Ectodermal cell (in vitro differentiated cells): ENCODE data around the gene SSR2.

Experiments
- H3K27ac ChIP-seq: 2 replicates; pipeline ENCODE4 v1.7.0; 2013; ENCODE audit warnings: mild to moderate bottlenecking, low read depth, low read length; ENCODE audit not compliant: insufficient read depth, poor library complexity, severe bottlenecking
- H3K27me3 ChIP-seq: 2 replicates; pipeline ENCODE4 v1.7.0; 2013; ENCODE audit warnings: mild to moderate bottlenecking, low read length; ENCODE audit not compliant: insufficient read depth, control insufficient read depth, poor library complexity, severe bottlenecking
- H3K36me3 ChIP-seq: one replicate; pipeline ENCODE4 v1.7.0; 2013; ENCODE audit warnings: low read length; ENCODE audit not compliant: control insufficient read depth, insufficient read depth
- H3K4me1 ChIP-seq: one replicate; pipeline ENCODE4 v1.7.0; 2013; ENCODE audit warnings: low read length; ENCODE audit not compliant: control insufficient read depth, insufficient read depth
- H3K4me3 ChIP-seq: 2 replicates; pipeline ENCODE4 v1.7.0; 2013; ENCODE audit warnings: low read depth, low read length, control low read depth; ENCODE audit not compliant: insufficient read depth
- H3K9me3 ChIP-seq: 2 replicates; pipeline ENCODE4 v1.7.0; 2013; ENCODE audit warnings: mild to moderate bottlenecking, low read length, moderate library complexity; ENCODE audit not compliant: control insufficient read depth
- WGBS, 2 experiments: methylation state at CpG; one replicate each; pipeline ENCODE4 v1.1.7; 2013; ENCODE audit warnings: missing lambda C conversion rate in 2 of 2; 5-methylcytosine and 5-hydroxymethylcytosine counted together

The SSR2 gene

DNA sequence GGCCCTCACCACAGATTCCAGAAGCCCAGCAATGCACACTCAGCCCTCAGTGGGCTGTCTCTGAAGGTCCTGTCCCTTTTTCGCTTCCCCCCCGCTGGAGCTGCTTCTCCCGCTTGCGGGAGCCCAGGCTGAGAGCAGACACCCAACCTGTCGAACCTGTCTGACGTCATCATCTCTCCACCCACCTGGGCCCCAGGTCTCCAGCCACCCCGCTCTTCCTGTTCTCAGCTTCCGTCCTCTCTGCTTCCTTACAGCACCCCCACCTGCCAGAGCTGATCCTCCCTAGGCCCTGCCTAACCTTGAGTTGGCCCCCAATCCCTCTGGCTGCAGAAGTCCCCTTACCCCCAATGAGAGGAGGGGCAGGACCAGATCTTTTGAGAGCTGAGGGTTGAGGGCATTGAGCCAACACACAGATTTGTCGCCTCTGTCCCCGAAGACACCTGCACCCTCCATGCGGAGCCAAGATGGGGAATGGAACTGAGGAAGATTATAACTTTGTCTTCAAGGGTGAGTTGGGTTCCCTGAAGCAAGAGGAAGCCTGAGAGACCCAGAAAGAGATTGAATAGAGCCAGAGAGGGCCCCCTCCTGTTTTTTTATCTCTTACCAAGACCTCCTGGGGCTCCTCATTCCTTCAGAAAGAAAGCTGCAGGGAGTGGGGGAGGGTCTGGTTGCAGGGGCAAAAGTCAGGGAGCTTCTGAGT lies 40.3 kb upstream of the SSR2 start, which contains the start of gene RAB25:
Gene RAB25, plus strand, starts transcription at position 224 of the 700 bp plus-strand sequence. Its CDS starts 241 bp downstream, at position 465.
- Histone ChIP-seq H3K27ac (peak within 1 kb of the TSS; percentile 77), H3K27me3 (no peaks in the 10 kb centered on the region), H3K4me3 (peak within 1 kb of the TSS; percentile 19), H3K36me3 (no peaks in the 10 kb centered on the region), H3K4me1 (peaks cover 31% of the 10 kb centered on the region), H3K9me3 (no peaks in the 10 kb centered on the region)
- 9% methylated on average over 11 of the region's 11 CpGs for WGBS, 2 experiments

DNA sequence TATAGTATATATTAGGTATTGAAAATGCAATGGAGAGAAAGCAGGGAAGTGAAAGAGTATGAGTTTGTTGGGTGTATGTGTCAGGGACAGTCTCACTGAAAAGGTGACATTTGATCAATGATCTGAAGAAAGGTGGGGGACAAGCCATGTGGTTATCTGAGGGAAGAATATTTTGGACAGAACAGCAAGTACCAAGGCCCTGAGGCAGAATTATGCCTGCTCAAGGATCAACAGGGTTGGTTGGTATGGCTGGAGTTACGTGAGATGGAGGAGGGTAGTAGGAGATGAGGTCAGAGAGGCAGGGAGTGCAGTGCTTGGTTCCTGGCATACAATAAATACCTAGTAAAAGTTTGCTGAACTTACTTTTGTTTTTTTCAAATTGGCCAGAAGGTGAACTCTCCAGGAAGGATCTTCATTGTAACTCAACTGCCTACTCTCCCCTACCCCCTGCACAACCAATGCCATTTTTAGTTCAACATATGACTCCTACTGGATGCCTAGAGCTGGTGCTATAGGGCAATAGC lies 35.6 kb upstream of the SSR2 start:
- no peaks in the 10 kb centered on the region for H3K36me3 ChIP-seq
- no peaks in the 10 kb centered on the region for H3K27me3 ChIP-seq
- H3K9me3 ChIP-seq, result no peaks in the 10 kb centered on the region
- H3K27ac ChIP-seq, result no peak overlapping the region
- WGBS, 2 experiments, result 85 to 100% methylated on average over 1 of the region's 1 CpG
- H3K4me1 ChIP-seq, result peaks cover 20% of the 10 kb centered on the region
- no peak overlapping the region for H3K4me3 ChIP-seq

DNA sequence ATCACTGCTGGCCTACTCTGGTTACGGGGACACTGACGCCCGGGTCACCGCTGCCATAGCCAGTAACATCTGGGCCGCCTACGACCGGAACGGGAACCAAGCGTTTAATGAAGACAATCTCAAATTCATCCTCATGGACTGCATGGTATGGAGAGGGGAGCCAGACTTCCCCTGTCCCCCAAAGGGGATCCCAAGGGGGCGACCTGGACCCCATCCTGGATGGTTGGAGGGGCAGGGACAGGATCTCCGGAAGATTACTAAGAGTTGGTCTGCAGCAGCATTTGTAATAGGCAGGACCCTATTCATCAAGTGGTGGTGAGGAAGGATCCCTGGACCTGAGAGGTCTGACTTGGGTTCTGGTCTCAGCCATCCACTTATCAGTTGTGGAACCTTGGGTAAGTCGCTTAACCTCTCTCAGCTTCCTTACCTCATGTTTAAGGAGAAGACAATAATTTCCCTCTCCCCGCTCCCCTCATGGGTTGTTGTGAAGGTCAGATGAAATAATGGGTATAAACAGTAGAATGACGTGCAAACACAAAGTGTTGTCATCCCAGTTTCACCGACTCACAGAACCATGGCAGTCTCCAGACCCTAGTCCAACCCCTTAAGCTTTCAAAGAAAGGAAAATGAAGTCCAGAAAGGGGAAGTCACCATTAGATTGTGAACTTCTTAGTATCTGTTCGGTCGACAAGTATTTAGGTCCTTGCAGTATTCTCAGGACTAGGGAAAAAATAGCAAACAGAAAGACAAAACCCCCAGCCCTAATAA lies 34.7 kb upstream of the SSR2 start:
- no peaks in the 10 kb centered on the region for H3K9me3 ChIP-seq
- peaks cover 12% of the 10 kb centered on the region for H3K4me1 ChIP-seq
- peaks cover 6% of the 10 kb centered on the region for H3K36me3 ChIP-seq
- no peaks in the 10 kb centered on the region for H3K27me3 ChIP-seq
- H3K4me3 ChIP-seq, result peak overlapping the region; percentile 100
- WGBS, 2 experiments, result 30 to 33% methylated on average over 16 to 17 of the region's 17 CpGs
- no peak overlapping the region for H3K27ac ChIP-seq

DNA sequence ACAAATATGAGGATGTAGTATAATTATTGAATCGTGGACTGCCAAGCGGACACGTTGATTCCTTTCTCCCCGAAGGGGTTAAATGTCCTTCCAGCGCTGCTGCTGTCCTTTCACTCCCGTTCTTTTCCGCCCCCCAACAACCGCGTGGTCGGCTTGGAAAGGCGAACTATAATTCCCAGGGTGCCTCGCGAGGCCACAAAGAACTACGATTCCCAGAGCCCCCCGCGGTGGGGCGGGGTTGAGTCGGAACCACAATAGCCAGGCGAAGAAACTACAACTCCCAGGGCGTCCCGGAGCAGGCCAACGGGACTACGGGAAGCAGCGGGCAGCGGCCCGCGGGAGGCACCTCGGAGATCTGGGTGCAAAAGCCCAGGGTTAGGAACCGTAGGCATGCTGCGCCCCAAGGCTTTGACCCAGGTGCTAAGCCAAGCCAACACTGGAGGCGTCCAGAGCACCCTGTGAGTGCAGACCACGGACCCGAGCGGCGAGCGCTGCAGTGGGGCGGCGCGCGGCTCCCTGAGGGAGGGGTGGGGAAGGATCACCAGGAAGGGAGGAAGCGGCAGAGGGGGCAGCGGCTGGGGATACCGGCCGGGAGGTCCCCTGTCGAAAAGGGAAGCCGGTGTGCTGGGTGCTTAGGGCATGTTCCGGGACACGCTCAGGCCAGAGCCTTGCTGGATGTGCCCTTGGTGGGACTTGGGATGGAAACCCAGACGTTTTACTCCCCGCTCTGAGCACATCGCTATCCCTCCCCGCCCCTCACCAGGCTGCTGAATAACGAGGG lies 33.9 kb upstream of the SSR2 start, which contains the start of gene LAMTOR2:
Gene LAMTOR2, plus strand, starts transcription at position 283 of the 781 bp plus-strand sequence. Its CDS starts 108 bp downstream, at position 391.
- Histone ChIP-seq H3K27ac (peak within 1 kb of the TSS; percentile 99), H3K4me1 (peaks cover 12% of the 10 kb centered on the region), H3K4me3 (peak within 1 kb of the TSS; percentile 100), H3K36me3 (peaks cover 10% of the 10 kb centered on the region), H3K9me3 (no peaks in the 10 kb centered on the region), H3K27me3 (no peaks in the 10 kb centered on the region)
- WGBS, 2 experiments, result 0 to 1% methylated on average over 53 of the region's 53 CpGs

DNA sequence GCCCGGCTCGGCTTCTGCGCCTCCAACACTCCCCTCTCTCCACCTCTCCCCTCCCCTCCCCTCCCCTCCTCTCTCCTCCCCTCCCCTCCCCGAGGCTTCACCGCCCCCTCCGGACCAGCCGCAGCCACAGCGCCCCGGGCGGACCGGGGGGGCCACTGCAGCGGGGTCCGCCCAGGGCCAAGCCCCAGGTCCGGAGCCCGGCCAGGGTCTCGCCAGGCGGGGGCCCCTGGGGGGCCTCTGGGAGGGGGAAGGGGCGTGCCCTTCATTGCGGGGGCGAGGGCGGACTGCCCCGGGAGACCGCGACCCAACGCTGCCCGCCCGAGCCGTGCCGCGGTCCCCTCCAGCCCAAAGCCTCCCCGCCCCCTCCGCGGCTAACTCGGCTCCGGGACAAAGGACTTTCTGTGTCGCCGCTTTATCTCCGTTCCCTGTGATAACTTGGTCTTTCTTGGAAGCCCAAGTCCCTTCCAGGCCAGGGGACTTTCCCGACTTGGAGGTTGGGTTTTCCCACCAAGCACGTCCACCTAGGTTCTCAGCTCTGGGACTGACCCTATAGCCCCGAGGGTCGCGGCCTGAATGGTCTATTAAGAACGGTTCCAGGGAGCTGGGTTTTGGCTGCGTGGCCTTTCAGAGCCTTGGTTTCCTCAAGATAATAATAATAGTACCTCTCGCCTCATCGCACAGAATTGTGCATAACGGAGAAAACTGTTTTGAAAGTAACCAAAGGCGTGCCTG lies 33.2 kb upstream of the SSR2 start, which contains the start of gene UBQLN4:
Gene UBQLN4, minus strand, starts transcription at position 31 of the 732 bp plus-strand sequence. CDS start 97 bp downstream, outside the sequence.
- Histone ChIP-seq H3K4me1 (peaks cover 12% of the 10 kb centered on the region), H3K27ac (peak within 1 kb of the TSS; percentile 99), H3K27me3 (no peaks in the 10 kb centered on the region), H3K4me3 (peak within 1 kb of the TSS; percentile 100), H3K9me3 (no peaks in the 10 kb centered on the region), H3K36me3 (peaks cover 18% of the 10 kb centered on the region)
- WGBS, 2 experiments, result 0% methylated on average over 45 to 46 of the region's 49 CpGs

DNA sequence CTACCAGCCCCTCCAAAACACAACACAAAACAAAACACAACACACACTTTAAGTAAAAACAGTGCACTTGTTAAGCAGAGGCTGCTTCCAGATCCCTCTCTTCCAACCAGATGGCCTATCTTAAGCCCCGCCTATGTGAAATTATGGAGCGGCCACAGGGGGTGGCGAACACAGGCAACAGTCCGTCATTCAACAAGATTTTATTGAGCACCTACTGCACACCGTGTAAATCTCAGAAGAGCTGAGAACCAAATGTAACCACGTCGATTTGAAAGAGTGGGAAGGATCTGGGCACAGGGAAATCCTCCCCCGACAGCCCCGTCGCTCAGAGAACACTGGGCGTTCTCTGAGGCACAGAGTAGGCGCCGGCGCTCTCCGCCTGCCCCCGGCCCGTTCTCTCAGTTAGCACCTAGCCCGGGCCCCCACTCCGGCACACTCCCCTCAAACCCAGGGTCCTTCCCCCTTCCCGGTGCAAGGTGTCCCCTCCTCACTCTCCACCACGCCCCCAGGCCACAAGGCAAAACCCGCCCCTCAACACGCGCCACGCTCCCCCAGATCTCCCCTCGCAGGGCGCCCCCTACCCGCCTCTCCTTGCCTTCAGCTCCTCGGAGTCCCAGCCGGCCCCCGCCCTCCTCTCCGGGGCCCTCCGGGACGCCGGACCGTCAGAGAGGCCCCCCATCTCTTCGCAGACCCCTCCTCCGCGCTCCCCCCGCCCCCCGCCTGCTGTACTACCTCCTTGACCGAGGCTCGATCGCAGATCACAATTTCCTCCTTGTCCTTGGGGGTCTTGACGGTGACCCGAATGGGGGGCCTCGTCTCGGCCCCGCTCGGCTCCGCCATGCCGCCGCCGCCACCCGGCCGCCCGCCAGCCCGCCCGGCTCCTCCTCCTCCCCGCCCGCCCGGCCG lies 32.4 kb upstream of the SSR2 start:
- H3K9me3 ChIP-seq, result no peaks in the 10 kb centered on the region

DNA sequence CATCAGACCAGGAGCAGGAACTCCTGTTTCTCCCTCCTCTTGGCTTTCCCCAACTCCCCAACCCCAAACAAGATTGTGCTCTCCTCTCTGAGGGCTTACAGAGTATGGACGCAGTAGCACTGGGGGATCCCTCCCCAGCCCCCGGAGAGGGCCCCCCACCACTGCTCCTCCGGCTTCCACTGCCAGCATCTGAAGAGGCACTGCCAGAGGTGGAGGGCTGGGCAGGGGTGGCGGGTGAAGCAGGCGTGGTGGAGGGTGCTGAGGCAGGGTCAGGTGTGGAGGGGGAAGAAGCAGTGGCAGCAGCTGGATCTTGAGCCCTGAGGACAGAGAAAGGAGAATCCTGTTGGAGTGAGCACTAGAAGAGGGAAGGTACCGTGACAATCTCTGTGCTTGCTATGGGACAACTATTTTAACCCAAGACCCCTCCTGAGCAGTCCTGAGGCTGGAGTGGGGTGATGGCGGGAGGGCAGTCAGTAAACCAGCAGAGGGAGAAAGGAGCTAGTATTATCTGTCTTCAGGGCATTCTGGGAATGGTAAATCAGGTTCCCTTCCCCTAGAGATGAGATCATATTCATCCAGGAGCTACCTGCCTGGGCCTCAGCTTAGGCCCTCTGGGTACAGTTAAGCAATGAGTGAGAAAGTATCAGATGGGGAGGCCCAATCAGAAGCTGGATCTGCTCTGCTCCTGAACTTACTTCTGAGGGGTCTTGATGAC lies 30.4 kb upstream of the SSR2 start:
- no peaks in the 10 kb centered on the region for H3K9me3 ChIP-seq
- no peak overlapping the region for H3K4me3 ChIP-seq
- peaks cover 12% of the 10 kb centered on the region for H3K4me1 ChIP-seq
- H3K27ac ChIP-seq, result no peak overlapping the region
- no peaks in the 10 kb centered on the region for H3K27me3 ChIP-seq
- peaks cover 22% of the 10 kb centered on the region for H3K36me3 ChIP-seq
- 87 to 95% methylated on average over 4 to 5 of the region's 7 CpGs for WGBS, 2 experiments

More for the DNA sequence above, 32.4 kb upstream of the SSR2 start:
- Histone ChIP-seq H3K27ac (peak overlapping the region; percentile 72), H3K27me3 (no peaks in the 10 kb centered on the region), H3K4me1 (peaks cover 12% of the 10 kb centered on the region), H3K36me3 (peaks cover 22% of the 10 kb centered on the region), H3K4me3 (peak overlapping the region; percentile 100)
- 1% methylated on average over 51 to 53 of the region's 63 CpGs for WGBS, 2 experiments

DNA sequence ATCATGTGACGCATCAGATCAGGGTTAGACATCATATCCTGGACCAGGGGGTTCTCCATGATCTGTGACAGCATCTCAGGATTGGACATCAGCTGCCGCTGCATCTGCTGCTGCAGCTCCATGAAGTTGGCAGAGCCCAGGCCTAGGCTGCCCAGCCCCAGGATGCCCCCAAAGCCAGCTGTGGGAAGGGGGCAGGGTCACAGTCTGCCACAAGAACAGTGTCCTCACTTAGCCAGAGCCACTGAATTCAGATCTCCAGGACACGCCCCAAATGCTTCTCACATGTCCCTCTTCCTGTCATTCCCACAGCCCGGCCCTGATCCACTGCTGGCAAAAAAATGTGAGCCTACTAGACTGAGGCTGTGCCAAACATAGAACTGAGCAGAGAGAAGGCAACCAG lies 29.6 kb upstream of the SSR2 start:
- no peak overlapping the region for H3K4me3 ChIP-seq
- H3K36me3 ChIP-seq, result peaks cover 22% of the 10 kb centered on the region
- H3K27ac ChIP-seq, result no peak overlapping the region
- peaks cover 8% of the 10 kb centered on the region for H3K4me1 ChIP-seq
- H3K27me3 ChIP-seq, result no peaks in the 10 kb centered on the region
- H3K9me3 ChIP-seq, result no peaks in the 10 kb centered on the region
- WGBS, 2 experiments, result 93% methylated on average over 4 of the region's 4 CpGs
